Endothelial cell of umbilical vein (primary cell): Measurements from ENCODE around the gene ZMIZ1.

Experiments
- POLR2AphosphoS5 ChIP-seq: IDR thresholded peaks from 2 replicates; pipeline ENCODE4 v1.6.1; 2012; ENCODE audit warnings: low read depth, mild to moderate bottlenecking, control low read depth, low read length, moderate library complexity; ENCODE audit not compliant: insufficient read depth
- TF ChIP-seq, protein P1 (sequence below), 2 donors: IDR thresholded peaks; 1 replicate in 1 of 2; 2 replicates in 1 of 2; pipeline ENCODE4 v1.5.1; 2011; ENCODE audit warnings: low read length in 2 of 2, mild to moderate bottlenecking in 2 of 2, moderate library complexity in 2 of 2, control low read depth in 1 of 2, inconsistent platforms in 1 of 2, low read depth in 1 of 2; ENCODE audit not compliant: insufficient read depth in 1 of 2; ENCODE audit errors: extremely low read depth in 1 of 2

DNA sequence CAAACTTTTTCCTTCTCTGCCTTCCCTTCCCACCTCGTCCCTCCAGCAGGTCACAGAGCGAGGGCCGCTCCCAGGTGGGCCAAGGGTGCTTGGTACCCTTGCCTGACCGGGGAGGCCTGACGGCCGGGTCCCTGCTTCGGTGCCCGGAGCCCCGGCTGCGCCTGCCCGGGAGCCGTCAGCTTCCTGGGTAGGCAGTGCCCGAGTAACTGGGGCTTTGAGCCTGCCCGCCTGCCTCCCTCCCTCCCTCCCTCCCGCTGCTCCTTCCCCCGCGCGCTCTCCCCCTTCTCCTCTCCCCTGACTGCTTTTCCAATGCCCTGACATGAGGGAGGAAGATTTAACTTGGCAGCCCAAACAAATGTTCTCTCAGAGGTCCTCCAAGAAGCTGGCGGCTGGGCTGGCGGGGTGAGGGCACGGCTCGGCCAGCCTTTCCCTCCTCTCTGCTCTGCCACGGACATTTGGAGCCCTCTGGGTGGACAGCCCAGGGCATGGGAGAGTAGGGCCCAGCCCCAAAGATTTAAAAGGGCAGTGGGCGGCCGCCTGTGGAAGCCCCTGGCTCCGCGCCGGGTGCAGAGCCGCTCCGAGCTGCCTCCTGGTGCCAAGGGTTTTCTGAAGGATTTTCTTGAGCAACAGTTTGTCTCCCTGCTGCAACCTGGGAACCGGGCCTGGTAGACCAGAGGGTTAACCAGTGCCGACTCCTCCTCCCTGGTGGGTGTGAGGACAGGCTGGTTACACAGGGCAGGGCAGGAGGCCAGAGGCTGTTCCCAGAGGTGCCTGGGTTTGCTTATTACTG is 2.0 kb downstream of the ZMIZ1 start:
- TF ChIP-seq, protein P1, sequence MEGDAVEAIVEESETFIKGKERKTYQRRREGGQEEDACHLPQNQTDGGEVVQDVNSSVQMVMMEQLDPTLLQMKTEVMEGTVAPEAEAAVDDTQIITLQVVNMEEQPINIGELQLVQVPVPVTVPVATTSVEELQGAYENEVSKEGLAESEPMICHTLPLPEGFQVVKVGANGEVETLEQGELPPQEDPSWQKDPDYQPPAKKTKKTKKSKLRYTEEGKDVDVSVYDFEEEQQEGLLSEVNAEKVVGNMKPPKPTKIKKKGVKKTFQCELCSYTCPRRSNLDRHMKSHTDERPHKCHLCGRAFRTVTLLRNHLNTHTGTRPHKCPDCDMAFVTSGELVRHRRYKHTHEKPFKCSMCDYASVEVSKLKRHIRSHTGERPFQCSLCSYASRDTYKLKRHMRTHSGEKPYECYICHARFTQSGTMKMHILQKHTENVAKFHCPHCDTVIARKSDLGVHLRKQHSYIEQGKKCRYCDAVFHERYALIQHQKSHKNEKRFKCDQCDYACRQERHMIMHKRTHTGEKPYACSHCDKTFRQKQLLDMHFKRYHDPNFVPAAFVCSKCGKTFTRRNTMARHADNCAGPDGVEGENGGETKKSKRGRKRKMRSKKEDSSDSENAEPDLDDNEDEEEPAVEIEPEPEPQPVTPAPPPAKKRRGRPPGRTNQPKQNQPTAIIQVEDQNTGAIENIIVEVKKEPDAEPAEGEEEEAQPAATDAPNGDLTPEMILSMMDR (IDR thresholded peaks at IDR 0.05; ENCODE audit: extremely low read depth in 1 of 2, insufficient read depth in 1 of 2, low read depth in 1 of 2, low read length in 2 of 2): no peak
- TF ChIP-seq POLR2AphosphoS5: no peak
